SKM-1 treated with dmso at 0.1 percent for 144 hours (cell line): Measurements from ENCODE around the gene OR51E2.

Source experiments
- DNase-seq: peaks from one replicate; lab custom pipeline; 2025; ENCODE audit not compliant: unreplicated experiment; lab: John Stamatoyannopoulos, UW

Gene OR51E2

DNA sequence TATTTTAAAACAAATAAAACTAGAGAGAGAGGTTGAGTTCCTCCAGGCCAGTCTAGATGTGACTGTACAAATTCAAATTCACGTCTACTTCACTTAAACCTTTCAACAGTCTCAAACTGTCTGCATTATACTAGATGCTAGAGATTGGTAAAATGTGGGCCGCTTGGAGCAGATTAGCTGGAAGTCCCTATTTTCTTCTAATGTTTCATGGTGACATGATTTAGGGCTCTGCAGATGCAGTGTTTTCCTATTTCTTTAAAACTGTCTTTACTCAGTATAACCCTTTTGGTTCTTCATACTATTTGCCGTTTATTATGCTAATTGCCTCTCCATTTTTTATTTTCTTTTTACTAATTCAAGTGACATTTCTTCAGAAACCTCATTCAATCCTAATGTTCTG lies 33.5 kb downstream of the OR51E2 start:
- no peak for DNase-seq

DNA sequence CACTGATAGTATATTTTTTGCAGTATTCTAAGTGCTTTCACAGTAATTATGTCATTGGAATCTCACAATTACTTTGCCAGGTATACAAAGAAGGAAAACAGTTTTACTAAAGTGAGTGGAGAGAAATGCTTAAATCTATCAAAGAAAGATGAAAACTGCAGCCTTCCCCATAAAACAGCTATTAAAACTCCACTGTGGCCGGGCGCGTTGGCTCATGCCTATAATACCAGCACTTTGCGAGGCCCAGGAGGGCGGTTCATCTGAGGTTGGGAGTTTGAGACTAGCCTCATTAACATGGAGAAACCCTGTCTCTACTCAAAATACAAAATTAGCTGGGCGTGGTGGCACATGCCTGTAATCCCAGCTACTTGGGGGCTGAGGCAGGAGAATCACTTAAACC lies 34.8 kb downstream of the OR51E2 start:
- no peak for DNase-seq

DNA sequence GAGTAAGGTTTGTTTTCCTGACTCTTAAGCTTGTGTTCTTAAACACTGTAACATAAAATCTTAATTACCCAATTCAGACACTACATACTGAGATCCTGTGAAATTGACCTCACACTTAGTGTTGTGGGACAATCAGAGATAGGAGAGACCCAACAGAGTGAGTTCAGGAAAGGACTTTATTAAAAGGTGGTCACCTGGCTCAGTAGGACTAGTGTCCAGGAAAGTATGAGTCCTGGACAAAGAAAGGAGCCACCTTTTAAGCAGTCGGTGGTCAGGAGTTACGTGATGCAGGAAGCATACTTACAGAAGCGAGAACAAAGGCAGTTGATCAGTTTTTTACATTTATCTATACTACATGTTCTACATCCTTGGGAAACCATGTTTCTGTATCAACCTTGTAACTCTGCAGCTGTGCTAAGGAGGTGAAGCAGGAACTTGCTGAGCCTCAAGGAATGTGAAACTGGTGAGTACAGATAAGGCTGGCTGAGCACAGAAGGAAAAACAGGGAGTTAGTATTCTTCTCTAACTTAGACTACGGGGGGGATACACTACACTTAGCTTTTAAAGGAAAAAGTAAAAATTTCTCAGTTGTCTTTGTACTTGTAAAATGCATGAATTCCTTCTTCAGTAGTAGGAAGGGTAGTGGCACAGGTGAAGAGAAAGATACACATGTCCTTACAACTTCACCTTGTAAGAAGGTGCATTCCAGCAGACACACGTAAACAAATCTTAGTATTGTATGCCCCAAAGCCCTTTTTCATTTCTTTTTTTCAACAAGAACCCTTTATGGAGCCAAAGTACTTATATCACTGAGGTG lies 38.8 kb downstream of the OR51E2 start:
- no peak for DNase-seq

DNA sequence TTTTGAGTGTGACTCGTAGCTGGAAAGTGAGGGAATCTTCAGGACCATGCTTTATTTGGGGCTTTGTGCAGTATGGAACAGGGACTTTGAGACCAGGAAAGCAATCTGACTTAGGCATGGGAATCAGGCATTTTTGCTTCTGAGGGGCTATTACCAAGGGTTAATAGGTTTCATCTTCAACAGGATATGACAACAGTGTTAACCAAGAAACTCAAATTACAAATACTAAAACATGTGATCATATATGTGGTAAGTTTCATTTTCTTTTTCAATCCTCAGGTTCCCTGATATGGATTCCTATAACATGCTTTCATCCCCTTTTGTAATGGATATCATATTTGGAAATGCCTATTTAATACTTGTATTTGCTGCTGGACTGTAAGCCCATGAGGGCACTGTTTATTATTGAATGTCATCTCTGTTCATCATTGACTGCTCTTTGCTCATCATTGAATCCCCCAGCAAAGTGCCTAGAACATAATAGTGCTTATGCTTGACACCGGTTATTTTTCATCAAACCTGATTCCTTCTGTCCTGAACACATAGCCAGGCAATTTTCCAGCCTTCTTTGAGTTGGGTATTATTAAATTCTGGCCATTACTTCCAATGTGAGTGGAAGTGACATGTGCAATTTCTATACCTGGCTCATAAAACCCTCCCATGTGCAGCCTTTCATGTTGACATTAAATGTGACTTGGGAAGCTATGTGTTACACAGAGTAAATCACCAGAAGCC lies 42.9 kb downstream of the OR51E2 start:
- DNase-seq, result no peak

DNA sequence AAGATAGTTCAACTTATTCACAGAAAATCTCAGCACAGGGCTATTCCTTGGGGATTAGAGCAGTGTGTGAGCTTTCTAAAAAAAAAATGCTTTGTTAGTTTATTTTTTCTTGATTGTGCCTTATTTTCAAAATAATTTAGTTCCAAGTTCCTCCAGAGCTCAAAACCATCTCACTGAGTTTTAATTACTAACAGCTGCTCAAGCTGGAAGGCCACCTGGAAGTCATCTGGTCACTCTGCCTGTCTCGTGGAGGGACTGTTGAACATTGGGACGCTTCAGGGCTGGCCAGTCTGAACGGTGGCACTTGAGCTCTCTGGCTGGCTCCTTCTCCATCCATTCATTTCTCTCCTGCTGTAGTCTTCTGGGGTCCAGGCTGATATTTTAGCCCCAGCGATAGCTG lies 49.9 kb downstream of the OR51E2 start:
- DNase-seq, result no peak

DNA sequence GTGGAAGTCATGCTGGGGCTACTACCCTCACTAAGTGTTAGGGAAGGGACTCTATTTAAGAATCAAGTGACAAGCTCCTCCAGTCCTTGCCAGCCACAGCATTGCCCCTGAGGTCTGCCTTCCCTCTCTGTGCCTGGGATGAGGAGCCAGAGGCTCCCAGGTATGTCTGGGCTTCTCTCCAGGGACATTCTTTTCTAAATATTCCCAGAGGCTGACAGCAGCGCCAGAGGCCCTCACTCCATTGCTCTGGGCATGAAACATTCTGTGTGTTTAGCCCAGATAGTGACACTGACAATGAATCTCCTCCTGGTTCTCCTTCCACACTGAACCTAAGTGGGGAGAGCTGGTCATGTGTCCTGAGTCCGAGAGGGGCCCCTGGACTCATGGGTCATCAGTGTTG lies 51.7 kb downstream of the OR51E2 start:
- no peak for DNase-seq

DNA sequence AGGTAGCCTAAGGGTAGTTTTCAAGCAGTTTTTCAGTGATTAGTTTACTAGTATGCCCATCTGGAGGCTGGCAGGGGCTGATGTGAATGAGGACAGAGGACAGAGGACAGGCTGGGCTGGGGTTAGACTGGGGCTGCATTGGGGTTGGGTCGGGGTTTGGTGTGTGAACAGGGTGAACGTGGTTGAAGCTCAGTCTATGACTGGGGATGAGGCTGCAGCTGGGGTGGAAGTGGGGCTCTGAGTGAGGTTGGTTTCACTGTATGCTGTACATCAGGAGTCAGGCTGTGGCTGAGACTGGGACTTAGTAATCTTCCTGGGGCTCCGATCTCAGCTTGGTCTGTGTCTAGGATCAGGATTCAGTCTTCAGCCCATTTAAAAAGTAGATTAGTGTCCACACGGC lies 53.4 kb downstream of the OR51E2 start:
- DNase-seq, result no peak

DNA sequence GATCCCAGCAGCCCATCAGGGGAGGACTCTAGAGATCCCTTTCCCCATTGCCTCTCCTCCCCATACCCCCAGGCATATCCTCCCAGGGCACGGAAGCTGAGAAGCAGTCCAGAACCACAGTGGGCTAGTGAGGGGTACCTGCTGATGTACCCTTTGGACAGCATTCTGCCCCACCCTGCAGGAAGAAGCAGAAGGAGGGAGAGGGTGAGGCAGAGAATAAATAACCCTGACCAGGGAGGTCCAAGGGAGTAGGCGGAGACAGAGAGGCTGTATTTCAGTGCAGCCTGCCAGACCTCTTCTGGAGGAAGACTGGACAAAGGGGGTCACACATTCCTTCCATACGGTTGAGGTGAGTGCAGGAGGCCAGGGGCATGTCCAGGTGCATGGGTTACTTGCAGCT lies 54.0 kb downstream of the OR51E2 start, which contains the start of gene OR51E1:
OR51E1 (plus strand) TSS at position 301 of the 400 bp plus-strand sequence. CDS start 8,545 bp downstream, outside the sequence.
- no peak for DNase-seq

DNA sequence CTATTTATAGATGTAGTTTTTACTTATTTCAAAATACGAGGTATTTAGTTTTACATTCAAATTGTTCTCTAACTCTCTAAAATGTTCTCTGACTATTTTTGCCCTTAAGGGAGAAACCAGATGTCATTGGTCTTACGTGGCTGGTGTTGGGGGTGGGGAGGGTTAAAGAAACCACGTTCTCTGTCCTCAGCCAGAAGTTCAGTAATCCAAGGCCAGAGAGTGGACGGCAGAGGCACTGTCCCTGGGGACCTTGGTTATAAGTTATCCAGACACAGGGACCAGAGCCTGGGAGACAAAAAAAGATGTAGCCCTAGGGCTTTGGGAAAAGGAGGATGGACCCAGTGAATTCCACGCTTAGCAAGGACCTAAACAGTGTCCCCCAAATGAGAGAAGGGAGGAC lies 54.6 kb downstream of the OR51E2 start:
- DNase-seq, result no peak

DNA sequence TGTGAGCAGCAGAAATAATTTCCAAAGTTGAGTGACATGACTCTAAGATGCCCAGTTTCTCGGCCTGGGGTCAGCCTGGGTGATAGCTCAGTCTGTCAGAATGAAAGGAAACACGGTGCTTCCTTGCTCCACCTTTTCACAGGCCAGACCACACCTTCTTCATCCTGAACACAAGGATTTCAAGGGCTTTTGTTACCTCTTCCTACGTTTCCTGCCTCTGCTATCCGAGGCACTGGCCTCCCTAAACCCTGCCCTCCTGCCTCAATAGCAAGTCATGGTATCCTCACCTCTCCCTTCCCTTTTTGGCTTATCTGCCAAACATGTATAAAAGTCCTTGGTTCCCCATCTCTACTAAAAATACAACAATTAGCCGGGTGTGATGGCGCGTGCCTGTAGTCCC lies 55.6 kb downstream of the OR51E2 start:
- no peak for DNase-seq

DNA sequence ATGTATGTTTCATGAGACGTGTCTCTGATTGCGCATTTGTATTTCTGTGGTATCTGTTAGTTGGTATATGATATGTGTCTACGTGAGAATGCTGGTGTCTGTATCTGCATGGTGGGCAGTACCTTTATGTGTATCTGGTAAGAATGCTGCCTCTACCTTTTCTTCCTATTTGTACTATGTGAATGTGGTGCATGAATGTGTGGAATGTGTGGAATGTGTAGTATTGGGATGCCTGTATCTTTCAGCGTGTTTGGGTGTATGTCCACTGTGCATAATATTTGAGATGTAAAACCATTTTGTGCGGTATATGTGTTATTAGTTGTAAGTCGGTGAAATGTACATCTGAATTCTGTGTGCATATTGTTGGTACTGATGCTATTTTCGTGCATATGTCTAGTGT lies 56.2 kb downstream of the OR51E2 start:
- DNase-seq, result no peak

DNA sequence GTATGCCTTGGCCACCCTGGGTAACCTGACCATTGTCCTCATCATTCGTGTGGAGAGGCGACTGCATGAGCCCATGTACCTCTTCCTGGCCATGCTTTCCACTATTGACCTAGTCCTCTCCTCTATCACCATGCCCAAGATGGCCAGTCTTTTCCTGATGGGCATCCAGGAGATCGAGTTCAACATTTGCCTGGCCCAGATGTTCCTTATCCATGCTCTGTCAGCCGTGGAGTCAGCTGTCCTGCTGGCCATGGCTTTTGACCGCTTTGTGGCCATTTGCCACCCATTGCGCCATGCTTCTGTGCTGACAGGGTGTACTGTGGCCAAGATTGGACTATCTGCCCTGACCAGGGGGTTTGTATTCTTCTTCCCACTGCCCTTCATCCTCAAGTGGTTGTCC lies 57.7 kb downstream of the OR51E2 start:
- DNase-seq, result no peak

DNA sequence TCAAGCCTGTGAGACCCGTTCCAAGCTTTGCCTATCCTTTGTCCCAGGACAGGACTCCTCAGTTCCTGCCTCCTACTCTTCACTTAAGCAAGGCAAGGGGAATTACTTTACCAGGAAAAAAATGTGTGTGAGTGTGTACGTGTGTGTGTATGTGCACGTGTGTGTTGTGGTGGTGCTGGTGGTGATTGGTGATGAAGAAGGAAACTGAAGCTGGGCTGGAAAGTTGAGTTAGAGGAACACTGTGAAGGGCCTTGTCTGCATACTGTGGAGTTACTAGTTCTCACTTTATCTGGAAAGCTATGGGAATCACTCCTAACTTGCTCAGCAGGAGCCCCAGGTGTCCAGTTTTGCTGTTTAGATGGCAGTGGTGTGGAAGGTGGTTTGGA lies 60.0 kb downstream of the OR51E2 start:
- DNase-seq, result no peak

DNA sequence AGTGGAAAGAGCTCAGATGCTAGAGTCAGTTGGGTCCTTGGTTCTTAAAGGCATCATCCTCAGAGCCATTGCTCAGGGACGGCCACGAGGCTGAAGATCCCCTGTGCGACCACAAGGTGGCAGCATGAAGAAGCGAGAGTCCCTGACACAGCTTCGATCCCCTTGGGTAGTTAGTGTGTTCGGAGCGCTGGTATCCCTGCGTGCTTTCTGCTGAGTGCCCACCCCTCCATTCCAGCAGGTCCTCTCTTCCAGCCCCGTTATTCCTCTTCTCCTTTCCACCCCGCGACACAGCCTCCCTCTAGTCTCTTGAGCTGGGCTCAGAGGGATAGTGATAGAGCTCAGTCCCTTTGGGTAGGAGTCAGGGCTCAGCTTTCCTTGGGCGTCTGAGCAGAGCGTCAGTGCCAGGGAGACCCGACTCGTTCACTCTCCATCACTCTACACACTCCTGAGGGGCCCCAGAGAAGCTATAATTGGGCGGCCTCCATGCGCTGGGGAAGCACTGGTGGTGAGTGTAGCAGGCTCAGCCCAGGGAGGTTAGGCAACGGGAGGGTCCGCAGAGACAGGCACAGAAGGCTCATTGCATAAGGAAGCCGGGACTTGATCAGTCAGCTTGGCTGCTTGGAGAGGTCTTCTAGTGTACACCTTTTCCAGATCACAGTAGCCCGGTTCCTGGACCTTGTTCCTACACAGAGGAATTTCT lies 60.5 kb downstream of the OR51E2 start, which contains the start of gene OR51D1:
OR51D1 (plus strand) TSS at position 516 of the 700 bp plus-strand sequence. CDS start 2,314 bp downstream, outside the sequence.
- DNase-seq, result peak; percentile 41

DNA sequence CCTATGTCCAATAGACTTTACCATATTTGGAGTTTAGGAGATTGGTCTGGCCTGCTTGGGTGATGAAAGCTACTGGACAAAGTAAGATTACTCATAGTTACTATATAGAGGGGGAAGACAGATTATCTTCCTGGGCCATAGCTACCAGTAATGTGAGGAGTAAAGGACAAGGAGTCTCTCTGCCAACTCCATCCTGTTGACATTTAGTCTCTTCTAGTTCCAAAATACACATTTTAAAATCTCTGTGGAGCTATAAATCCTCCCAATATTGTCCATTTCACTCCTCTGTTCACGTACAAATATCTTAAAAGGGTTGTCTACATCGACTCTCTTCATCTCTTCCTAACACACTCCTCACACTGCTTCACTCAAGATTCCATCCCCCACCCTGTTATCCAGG lies 61.5 kb downstream of the OR51E2 start:
- no peak for DNase-seq
